Measurements from ENCODE around the gene PLB1.
A peak's percentile ranks its signal among the peaks of the same experiment; 100 is the strongest.

Gene PLB1

GRCh38 chr2:28635191-28635611, 139.3 kb downstream of the PLB1 start:
- TF ChIP-seq CTCF (IDR thresholded peaks at IDR 0.05; ENCODE audit: insufficient read depth, low read depth, low read length, missing control alignments): no peak
- no peak for DNase-seq (ENCODE audit: low read depth)
- H3K4me3 ChIP-seq (ENCODE audit: low read depth, low read length): no peak overlapping the region

GRCh38 chr2:28636491-28636890, 140.6 kb downstream of the PLB1 start:
- no peak for DNase-seq (ENCODE audit: low read depth)

GRCh38 chr2:28637066-28638047, 141.5 kb downstream of the PLB1 start:
- DNase-seq (ENCODE audit: low read depth): no peak

More at GRCh38 chr2:28636491-28636890, 140.6 kb downstream of the PLB1 start:
- no peak for TF ChIP-seq CTCF (IDR thresholded peaks at IDR 0.05; ENCODE audit: insufficient read depth, low read depth, low read length, missing control alignments)
- no peak overlapping the region for H3K4me3 ChIP-seq (ENCODE audit: low read depth, low read length)

GRCh38 chr2:28638102-28638501, 142.2 kb downstream of the PLB1 start:
- DNase-seq (ENCODE audit: low read depth): no peak
- H3K4me3 ChIP-seq (ENCODE audit: low read depth, low read length): no peak overlapping the region
- no peak for TF ChIP-seq CTCF (IDR thresholded peaks at IDR 0.05; ENCODE audit: insufficient read depth, low read depth, low read length, missing control alignments)

More at GRCh38 chr2:28637066-28638047, 141.5 kb downstream of the PLB1 start:
- no peak overlapping the region for H3K4me3 ChIP-seq (ENCODE audit: low read depth, low read length)
- TF ChIP-seq CTCF (IDR thresholded peaks at IDR 0.05; ENCODE audit: insufficient read depth, low read depth, low read length, missing control alignments): no peak

GRCh38 chr2:28639092-28639691, 143.3 kb downstream of the PLB1 start:
- no peak for DNase-seq (ENCODE audit: low read depth)
- no peak overlapping the region for H3K4me3 ChIP-seq (ENCODE audit: low read depth, low read length)
- TF ChIP-seq CTCF (IDR thresholded peaks at IDR 0.05; ENCODE audit: insufficient read depth, low read depth, low read length, missing control alignments): no peak

- TF ChIP-seq CTCF (IDR thresholded peaks at IDR 0.05; ENCODE audit: insufficient read depth, low read depth, low read length, missing control alignments): no peak
- H3K4me3 ChIP-seq (ENCODE audit: low read depth, low read length): no peak overlapping the region
- peak; percentile 51 for DNase-seq (ENCODE audit: low read depth)
Observed at GRCh38 chr2:28639836-28640235, 144.0 kb downstream of the PLB1 start.
